SKM-1 treated with dmso at 0.1 percent for 144 hours (cell line): Measurements from ENCODE around the gene ZBTB22.

ENCODE experiments used
- DNase-seq: peaks from one replicate; lab custom pipeline; 2025; ENCODE audit not compliant: unreplicated experiment; lab: John Stamatoyannopoulos, UW

ZBTB22 gene

GRCh38 chr6:33333666-33334065 lies 16.1 kb upstream of the ZBTB22 start:
- no peak for DNase-seq

- DNase-seq, result no peak
These were observed 13.2 kb upstream of the ZBTB22 start for GRCh38 chr6:33330736-33331135.

- no peak for DNase-seq
These were observed 11.5 kb upstream of the ZBTB22 start for GRCh38 chr6:33329058-33329457.

GRCh38 chr6:33324125-33324524 lies 6.6 kb upstream of the ZBTB22 start:
- DNase-seq, result peak; percentile 9

- DNase-seq, result no peak
These were observed 6.0 kb upstream of the ZBTB22 start for GRCh38 chr6:33323623-33323948.

- DNase-seq, result no peak
These were observed 3.7 kb upstream of the ZBTB22 start for GRCh38 chr6:33321227-33321626.

- no peak for DNase-seq
These were observed 3.0 kb upstream of the ZBTB22 start for GRCh38 chr6:33320315-33321181.

- no peak for DNase-seq
These were observed 2.4 kb upstream of the ZBTB22 start for GRCh38 chr6:33319939-33320314.

GRCh38 chr6:33318426-33319073 lies 1.0 kb upstream of the ZBTB22 start:
- DNase-seq, result no peak

- no peak for DNase-seq
These were observed 200 bp downstream of the ZBTB22 start for GRCh38 chr6:33317419-33317668.

GRCh38 chr6:33316603-33317418 lies 733 bp downstream of the ZBTB22 start:
- no peak for DNase-seq

GRCh38 chr6:33315793-33316602 lies 1.5 kb downstream of the ZBTB22 start:
- no peak for DNase-seq

GRCh38 chr6:33314943-33315792 lies 2.4 kb downstream of the ZBTB22 start:
- DNase-seq, result no peak

GRCh38 chr6:33314515-33314942 lies 3.0 kb downstream of the ZBTB22 start:
- DNase-seq, result peak; percentile 68

GRCh38 chr6:33313709-33314514 lies 3.6 kb downstream of the ZBTB22 start, which contains the start of gene TAPBP:
Gene TAPBP (minus strand): TSS chr6:33314078. CDS start chr6:33314041, 37 bp downstream.
- peak; percentile 25 for DNase-seq

- peak; percentile 42 for DNase-seq
These were observed 4.3 kb downstream of the ZBTB22 start for GRCh38 chr6:33313105-33313708.

GRCh38 chr6:33312361-33313104 lies 5.0 kb downstream of the ZBTB22 start:
- no peak for DNase-seq

GRCh38 chr6:33306356-33306755 lies 11.2 kb downstream of the ZBTB22 start:
- no peak for DNase-seq
